ENCODE results near the gene SPATA31C2.
"Not testable (repeated sequence)": the region's sequence is repeated elsewhere in the genome, so short reads cannot be mapped to it uniquely, and the experiment has no call there.

The SPATA31C2 gene

DNA sequence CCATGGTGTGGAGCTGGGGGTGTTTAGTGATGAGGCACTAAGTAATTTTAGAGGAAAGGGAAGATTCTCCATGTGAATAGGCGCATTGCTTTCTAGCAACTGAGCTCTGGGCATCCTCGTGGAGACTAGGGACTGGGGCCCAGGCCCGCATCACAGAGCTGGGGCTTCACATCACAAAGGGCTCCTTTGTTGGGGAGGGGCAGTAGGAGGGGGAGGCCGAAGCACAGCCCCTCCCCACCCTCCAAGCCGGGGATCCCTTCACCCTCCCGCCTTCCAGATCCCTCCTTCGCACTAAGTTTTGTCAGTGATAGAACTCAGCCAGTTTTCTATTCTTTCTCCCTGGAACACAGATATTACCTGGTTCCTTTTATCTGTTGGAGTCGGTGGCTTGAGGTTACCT, at the start of gene SPATA31C2:
TSS of gene SPATA31C2 (minus strand) at position 101 of the 400 bp plus-strand sequence. CDS start at position 72, 29 bp downstream.
- DNase-seq (ENCODE audit: low read depth); H3K4me3 ChIP-seq (ENCODE audit: low read length): not testable (repeated sequence)

DNA sequence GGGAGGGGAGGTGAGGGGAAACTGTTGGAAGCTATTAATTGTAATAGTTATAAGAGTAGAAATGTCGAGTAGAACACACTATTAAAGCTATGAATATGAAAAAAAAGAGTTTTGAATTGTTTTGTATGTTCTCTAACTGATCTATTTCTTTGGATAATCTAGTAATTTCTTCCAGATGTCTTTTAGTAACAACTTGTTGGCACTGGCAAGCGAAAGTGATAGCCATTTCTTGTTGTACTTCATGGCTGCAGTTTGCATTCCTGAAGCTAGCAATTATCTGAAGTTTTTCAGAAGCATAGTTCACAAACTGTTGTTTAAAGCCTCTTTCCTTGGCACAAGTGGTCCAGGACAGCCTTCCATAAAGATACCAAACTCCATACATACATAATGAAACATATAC, 49.4 kb upstream of the SPATA31C2 start:
- no peak for DNase-seq (ENCODE audit: low read depth)
- TF ChIP-seq, protein P1, sequence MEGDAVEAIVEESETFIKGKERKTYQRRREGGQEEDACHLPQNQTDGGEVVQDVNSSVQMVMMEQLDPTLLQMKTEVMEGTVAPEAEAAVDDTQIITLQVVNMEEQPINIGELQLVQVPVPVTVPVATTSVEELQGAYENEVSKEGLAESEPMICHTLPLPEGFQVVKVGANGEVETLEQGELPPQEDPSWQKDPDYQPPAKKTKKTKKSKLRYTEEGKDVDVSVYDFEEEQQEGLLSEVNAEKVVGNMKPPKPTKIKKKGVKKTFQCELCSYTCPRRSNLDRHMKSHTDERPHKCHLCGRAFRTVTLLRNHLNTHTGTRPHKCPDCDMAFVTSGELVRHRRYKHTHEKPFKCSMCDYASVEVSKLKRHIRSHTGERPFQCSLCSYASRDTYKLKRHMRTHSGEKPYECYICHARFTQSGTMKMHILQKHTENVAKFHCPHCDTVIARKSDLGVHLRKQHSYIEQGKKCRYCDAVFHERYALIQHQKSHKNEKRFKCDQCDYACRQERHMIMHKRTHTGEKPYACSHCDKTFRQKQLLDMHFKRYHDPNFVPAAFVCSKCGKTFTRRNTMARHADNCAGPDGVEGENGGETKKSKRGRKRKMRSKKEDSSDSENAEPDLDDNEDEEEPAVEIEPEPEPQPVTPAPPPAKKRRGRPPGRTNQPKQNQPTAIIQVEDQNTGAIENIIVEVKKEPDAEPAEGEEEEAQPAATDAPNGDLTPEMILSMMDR (conservative IDR thresholded peaks at IDR 0.05; ENCODE audit: low read depth, low read length) = no peak
- no peak overlapping the region for H3K4me3 ChIP-seq (ENCODE audit: low read length)

DNA sequence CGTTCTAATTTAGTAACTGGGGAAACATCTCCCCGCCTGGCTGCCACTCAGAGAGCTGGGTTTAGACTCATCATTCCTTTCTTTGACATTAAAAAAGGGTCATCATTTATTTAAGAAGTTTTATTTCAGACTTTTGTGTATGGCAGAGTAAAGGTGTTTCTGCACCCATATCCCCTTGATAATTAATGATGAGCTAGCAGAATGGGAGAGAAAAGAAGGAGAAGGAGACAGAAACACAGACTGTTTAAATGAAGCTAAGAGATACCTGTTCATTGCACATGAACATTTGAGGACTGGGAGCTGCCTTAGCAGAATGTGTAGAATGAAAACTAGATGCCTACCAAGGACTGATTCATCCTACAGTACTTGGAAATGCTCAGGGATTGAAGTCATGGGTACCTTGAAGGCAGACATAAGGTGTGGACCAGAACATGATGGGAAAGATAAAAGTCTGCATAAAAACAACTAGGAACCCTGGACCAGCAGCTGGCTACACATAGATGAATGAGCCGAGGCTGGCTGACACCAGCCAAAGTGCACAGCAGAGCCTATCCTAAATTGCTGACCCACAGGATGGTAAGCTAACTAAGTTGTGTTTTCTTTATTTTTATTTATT, 48.3 kb upstream of the SPATA31C2 start:
- no peak overlapping the region for H3K4me3 ChIP-seq (ENCODE audit: low read length)
- TF ChIP-seq, protein P1 (conservative IDR thresholded peaks at IDR 0.05; ENCODE audit: low read depth, low read length) = no peak
- DNase-seq (ENCODE audit: low read depth) = no peak

DNA sequence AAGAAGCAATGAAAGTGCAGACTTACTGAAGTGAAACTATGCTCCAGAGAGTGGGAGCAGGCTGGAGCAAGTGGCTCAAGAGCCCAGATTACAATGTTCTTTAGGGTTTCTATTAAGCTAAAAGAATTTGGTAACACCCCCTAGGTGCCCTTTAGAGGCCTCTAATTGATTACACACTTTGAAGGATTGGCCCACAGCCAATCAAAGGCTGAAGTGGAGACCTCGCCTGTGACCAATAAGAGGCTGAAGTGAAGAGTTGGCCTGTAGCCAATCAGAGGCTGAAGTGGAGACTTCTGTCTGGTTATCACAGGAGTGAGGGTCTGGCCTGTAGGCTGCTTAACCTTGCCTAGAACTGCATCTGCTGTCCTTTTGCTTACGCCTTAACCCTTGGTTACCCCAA, 46.7 kb upstream of the SPATA31C2 start:
- DNase-seq (ENCODE audit: low read depth) = no peak
- H3K4me3 ChIP-seq (ENCODE audit: low read length) = no peak overlapping the region
- TF ChIP-seq, protein P1 (conservative IDR thresholded peaks at IDR 0.05; ENCODE audit: low read depth, low read length) = no peak

DNA sequence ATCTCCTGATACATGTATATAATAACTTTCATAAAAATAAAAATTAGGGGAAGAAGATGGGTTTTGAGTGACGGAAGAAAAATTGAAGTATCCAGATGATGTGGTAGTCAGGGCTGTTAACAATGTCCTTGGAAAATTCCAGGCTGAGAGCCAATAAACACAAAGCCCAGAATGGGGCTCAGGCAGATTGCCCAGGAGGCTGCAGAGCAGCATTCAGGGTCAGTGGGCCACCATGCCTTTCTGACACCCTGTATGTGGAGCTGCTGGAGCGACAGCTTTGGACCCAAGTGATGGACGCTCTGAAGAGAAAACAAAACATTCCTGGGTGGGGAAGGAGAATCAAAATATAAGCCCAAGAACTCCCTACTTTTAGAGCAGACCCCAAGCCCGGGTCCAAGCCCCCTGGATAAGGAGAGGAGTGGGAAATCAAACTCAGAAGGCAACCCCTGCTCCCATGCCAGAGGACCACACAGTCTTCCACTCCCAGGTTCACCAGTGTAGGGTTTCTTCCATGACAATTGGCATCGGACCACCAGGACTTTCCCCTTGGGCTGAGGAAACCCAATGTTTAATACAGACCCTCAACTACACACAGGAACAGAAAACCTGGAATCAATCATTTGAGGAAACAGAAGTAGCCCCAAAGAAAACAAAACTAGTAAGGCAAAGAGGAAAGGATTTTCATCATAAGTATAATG, 45.7 kb upstream of the SPATA31C2 start:
- no peak for DNase-seq (ENCODE audit: low read depth)
- TF ChIP-seq, protein P1 (conservative IDR thresholded peaks at IDR 0.05; ENCODE audit: low read depth, low read length) = no peak
- H3K4me3 ChIP-seq (ENCODE audit: low read length) = no peak overlapping the region

DNA sequence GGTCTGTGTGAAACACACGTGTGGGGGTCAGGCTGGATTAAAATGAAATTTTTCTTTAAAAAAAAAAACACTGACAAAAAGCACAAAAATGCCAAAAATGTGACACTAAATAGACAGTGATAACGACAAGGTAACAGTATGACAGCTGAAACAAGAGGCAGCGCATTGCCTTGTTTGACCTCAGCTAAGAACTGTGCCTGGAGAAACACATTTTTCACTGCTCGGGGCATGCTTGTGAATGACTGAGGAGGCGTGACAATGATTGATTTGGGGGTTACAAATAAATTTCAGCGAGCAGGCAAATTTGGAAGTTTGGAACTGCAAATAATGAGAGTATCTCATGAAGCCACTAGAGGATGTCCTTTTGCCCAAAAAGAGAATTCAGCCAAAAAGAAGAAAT, 44.2 kb upstream of the SPATA31C2 start:
- no peak overlapping the region for H3K4me3 ChIP-seq (ENCODE audit: low read length)
- DNase-seq (ENCODE audit: low read depth) = no peak
- TF ChIP-seq, protein P1 (conservative IDR thresholded peaks at IDR 0.05; ENCODE audit: low read depth, low read length) = no peak

DNA sequence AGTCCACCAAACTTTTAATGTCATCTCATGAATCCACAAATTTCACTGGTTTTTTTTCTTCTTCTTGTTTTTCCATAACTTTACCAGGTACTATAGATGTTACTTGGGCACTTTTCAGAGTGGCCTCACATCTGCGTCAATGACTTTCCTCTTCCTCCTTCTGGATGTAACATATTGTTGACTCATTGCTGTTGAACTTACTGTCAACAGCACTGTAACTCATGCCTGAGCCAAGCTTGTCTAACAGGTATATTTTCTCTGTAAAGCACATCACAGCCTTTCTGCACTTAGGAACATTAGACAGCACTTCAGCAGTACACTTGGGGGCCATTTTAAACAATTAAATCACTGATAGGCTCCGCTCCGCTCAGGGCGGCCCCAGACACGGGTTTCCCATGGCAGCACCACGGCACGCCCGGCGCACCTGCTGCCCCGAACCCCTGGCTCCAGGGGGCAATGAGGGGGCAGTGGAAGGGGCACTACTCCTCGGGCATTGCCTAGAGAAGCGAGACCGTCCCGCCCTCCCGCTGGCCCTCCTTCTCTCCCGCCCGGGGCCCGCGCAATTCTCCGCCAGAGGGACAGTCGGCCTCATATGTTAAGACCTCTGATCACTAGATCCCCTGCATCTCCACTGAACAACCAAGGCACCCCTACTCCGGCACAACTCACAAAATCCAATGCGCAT, 41.9 kb upstream of the SPATA31C2 start:
- no peak overlapping the region for H3K4me3 ChIP-seq (ENCODE audit: low read length)
- TF ChIP-seq, protein P1 (conservative IDR thresholded peaks at IDR 0.05; ENCODE audit: low read depth, low read length) = no peak
- DNase-seq (ENCODE audit: low read depth) = no peak
